Muscle of arm (tissue), 12 donors: Measurements from ENCODE around the gene SATB2. TPM values are rescaled to one million over a fixed set of nuclear protein-coding genes. Genes with fewer than 3 reads are reported as not detected.

ENCODE experiments used
- DNase-seq: peaks from one replicate; pipeline ENCODE4 v3.0.0-alpha.2; 2013
- polyA plus RNA-seq, 12 donors: library from polyadenylated mRNA; unstranded; fragments of 120-200 nt; gene quantifications; one replicate each; pipeline ENCODE4 v1.2.1, GENCODE V29; 2013; ENCODE audit not compliant: insufficient read length in 12 of 12

SATB2 gene
- polyA plus RNA-seq, 12 donors, result 1.8 to 10.9 (median 2.8) TPM; not detected in 1

GRCh38 chr2:199466692-199467065, 8.9 kb upstream of the SATB2 start:
- no peak for DNase-seq

DNA sequence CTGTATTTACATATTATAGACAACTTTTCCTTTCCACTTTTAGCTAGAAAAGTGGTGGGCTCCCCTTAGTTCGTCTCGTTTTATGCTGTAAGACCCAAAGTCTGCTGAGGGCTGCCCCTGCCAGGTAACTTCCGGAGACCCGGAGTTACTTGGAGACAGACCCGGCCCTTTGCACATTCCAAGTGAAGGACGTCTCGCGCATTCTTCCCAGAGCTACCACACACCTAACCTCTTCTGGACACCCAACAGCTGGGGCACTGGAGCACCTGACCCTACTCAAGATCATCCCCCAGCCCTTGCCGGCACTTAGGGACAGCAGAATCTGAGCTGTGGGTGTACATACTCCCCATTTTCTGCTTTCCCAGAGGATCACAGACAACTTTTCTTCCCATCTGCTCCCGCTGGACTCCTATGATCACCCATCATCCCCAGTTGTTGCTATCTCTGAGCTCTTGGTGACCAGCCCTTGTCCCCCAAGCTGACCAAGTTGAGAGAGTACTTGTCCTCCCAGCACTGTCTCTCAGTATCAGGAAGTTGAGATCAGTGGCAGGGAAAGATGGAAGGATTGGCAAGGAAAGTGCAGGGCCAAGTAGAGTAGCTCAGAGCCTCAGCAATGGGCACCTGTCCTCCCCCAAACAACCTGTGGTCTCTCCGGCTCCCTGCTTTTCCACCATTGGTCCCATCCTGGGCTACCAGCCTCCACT, 8.4 kb upstream of the SATB2 start:
- DNase-seq, result no peak

- no peak for DNase-seq
These were observed 7.7 kb upstream of the SATB2 start for GRCh38 chr2:199465390-199465789.

GRCh38 chr2:199464606-199465352, 7.0 kb upstream of the SATB2 start:
- no peak for DNase-seq

DNA sequence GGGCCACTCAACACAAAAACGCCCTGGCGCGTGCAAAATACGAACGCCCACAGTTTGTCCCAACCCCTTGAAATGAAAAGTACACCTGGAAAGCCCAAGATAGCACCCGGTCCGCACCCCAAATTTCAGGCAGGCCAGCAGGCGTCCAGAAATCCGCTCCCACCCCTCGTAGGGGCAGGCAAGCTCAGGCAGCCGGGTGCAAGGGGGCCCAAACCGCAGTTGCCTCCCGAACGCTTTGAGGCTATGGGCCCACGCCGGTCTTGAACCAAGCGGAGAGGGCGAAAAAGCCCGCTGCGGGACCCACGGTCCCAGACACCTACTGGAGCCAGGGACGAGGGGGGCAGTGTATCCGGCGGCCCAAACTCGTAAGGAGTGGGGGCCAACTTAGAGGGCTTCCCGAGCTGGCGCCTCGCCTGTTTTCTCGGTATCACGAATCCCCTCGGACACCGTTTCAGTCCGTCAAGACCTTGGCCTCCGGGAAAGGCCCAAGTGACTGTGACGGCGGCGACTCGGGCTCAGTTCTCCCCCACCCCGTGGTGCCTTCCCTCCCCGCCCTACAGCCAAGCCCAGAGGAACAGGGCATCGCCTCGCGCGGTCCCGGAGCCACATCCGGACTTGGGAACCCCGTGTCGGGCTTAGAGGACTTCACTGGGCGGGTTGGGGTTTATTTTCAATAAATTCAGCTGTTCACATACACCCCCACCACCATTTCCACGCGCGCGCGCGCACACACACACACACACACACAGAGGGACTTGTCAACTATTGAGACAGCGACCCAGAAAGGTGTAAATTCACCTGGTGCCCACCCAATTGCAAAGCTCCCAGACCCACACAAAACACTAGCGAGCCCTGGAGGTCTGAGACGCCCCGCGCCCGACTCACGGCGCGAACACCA, 6.2 kb upstream of the SATB2 start:
- DNase-seq, result no peak

DNA sequence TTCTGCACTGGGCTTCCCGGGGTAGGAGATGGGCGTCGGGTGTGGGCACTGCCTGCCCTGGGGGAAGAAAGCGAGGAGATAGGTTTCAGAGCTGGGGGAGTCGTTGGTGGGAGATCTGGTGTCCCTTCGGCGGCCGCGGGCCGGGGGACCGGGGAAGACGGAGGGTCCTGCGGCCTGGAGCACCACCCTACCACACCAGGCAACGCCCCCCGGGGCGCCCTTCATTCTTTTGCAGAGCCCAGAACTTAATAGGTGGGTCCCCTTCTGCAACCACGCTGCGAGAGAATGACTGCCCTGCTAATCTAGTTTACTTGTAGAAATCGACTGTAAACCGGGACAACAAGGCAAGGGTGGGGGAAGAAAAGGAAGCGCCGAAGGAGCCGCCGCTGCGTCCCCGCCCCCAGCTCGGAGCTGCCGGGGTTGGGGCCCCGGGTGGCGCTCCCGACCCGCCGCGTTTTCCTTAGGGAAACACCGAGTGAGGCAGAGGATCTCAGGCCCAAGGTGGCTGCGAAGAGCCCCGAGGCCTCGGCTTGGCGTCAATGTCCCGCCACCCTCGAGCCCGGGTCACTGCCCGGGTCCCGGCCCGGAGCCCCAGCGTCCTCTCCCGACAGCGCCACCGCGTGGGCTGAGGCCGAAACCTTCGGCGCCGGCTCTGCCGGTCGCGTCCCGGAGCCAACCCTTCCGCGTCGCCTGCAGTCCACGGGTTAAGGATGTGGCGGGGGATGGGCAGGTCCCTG, 5.4 kb upstream of the SATB2 start:
- no peak for DNase-seq

- no peak for DNase-seq
These were observed 4.7 kb upstream of the SATB2 start for GRCh38 chr2:199462347-199462955.

GRCh38 chr2:199461711-199462346, 4.1 kb upstream of the SATB2 start:
- no peak for DNase-seq

- no peak for DNase-seq
These were observed 3.3 kb upstream of the SATB2 start for GRCh38 chr2:199460846-199461710.

GRCh38 chr2:199460101-199460671, 2.4 kb upstream of the SATB2 start:
- no peak for DNase-seq

GRCh38 chr2:199459286-199460100, 1.8 kb upstream of the SATB2 start:
- peak; percentile 93 for DNase-seq

- DNase-seq, result no peak
These were observed 1.1 kb upstream of the SATB2 start for GRCh38 chr2:199458806-199459285.

- no peak for DNase-seq
These were observed 468 bp upstream of the SATB2 start for GRCh38 chr2:199458009-199458805.

DNA sequence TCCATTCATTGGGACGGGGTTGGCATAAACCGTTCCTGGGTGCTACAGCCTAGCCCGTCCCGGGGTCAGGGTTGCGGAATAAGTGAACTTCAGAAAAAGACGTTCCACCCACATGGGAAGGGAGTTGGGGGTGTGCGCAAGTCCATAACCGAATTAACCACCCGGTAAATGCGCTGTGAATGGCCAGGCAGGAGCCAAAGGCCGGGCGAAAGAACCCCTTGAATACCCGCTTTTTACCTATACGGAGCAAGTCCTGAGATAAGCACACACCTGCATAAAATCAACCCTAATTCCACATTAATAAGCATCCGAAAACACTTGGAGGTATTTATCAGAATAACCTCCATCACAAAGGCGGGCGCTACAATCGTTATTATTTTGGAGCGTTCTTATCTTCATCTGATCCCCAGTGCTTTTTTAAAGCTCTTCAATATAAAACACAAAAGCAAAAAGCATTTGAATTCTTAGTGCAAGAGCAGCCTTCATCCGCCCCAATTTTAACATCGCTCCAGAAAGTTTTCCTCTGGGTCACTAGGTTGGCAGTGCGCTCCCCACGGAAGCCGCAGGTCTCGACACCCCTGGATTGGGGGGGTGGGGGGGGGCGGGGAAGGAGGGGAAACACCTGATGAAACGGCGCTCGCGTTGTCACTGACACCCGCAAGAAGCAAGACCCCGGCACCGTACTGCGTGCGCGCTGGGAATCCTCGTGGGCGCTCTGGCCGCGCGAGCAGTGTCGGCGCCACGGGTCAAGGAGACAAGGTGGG, 1.2 kb downstream of the SATB2 start:
- DNase-seq, result no peak

DNA sequence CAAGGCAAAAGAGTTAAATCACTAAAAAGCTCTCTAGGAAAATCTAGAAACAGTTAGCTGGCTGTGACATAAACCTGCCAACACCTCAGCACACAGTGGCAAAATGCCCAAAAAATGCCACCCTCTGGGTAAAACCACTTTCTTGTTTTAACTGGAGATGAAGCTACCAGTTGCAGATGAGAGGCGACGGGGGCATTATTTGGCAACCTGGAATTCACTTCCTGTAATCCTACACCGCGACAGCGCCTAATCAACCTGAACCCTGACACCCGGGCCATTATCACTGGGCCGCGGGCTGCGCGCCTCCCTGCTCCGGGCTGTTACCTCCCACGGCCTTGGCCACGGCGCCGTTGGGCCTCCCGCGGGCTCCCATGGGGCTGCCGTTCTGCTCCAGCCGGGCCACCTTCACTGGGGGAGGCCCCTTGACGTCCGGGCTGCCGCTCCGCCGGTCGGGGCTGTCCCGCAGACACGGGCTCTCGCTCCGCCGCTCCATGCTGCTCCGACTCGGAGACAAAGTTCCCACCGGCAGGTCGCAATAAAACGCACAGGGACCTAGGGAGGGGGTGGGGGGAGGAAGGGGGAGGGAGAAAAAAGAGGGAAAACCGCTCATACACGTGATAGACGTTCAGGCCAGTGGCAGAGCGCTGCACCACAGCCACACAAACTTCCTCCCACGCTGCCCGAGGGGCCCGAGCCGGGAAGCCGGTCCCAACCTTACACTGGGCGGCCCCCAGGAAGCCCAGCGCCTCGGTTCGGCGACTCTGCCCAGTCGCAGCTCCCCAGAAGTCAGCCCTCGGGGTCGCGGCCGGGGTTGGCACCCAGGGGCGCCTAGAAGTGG, 2.0 kb downstream of the SATB2 start:
- DNase-seq, result no peak

GRCh38 chr2:199455210-199455544, 2.6 kb downstream of the SATB2 start:
- DNase-seq, result no peak
